Right hindlimb (tissue), 1 donor: Measurements from ENCODE around the gene HPCAL4.

Experiments used
- DNase-seq: peaks from one replicate; pipeline ENCODE4 v3.0.0-alpha.2; 2018

Gene HPCAL4

DNA sequence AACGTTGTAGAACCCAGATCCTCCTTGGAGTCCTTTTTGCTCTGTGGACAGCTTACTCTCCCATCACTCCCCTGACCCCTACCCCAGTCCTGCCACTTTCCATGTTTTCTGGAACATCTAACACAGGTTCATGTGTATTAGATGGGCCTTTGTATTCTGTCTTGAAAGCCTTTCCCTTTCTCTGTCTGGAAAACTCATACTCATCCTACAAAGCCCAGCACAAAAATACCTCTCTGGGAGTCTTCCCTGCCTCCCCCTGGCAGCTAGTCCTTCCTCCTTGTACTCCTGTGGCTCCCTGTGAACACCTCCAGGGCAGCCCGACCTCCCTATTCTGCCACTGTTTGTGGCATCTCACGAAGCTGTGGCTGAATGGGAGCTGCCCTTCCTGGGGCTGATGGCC is 44.0 kb downstream of the HPCAL4 start:
- DNase-seq = no peak

DNA sequence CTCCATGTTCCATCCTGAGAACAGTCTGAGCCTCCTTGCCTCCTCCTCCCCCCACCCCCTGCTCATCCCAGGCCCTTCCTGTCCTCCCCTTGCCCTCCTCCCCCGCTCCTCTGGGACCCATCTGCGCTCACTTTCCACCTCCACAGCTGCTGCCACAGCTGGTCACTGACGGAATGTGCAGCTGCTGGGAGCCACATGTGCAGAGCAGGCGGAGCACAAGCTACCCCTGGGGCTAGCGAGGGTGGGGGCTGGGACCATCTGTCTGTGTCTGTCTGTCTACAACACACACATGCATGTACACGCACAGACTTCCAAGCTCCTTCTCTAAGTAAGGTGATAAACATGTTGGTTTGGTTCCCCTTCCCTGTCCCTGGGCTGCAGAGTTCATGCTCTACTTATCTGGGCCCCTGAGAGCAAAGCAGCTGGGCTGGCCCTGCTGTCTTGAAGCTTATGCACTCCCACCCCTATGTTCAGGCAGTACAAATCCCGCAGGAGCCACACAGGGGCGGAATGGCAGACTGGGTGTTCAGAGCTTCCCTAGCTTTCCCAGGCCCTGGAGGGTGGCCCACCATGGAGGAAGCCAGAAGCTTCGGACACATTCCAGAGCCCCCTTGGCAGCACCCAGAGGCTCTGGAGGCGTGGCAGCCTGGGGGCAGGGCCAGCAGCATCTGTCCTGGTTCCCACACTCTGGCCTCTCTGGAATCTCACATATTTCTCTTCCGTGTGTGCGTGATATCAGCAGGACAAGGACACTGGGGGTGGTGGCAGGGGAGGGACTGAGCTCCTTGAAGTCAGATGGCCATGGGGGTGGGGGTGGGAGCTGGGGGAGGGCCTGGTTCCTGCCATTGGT is 44.8 kb downstream of the HPCAL4 start:
- peak; percentile 95 for DNase-seq

DNA sequence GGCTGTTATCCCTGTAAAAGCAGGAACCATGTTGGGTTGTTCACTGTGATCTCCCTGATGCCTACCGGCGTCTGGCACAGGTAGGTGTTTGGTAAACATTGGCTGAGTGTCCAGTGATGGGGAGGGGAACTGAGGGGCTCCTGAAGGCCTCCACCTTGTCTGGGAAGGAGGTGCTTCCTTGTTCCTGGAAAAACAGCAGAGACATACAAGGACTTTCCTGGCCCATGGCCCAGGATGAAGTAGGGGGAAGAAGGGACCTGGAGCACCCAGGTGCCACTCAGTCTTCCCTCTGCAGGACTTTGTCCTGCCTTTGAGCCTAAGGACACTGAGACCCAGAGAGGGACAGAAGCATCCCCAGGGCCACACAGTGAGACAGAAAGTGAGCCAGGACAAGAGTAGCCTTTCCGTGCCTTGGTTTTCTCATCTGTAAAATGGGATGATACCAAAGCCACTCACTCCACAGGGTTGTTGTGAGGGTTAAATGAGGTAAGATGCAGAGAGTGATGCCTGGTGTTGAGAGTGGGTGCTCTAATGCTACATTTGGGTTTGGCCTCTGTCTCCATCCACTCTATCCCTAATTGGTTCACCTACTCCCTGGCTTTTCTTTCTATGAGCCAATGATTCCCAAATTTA is 45.7 kb downstream of the HPCAL4 start:
- DNase-seq = no peak

DNA sequence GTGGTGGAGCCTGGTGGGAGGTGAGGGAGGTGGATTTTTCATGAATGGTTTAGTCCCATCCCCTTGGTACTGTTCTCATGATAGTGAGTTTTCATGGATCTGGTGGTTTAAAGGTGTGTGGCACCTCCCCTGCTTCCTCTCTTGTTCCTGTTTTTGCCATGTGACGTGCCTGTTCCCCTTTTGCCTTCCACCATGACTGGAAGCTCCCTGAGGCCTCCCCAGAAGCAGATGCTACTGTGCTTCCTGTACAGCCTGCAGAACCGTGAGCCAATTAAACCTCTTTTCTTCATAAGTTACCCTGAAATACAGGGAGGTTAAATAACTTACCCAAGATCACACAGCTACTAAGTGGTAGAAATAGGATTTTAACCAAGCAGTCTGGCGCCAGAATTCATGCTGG is 47.5 kb downstream of the HPCAL4 start:
- DNase-seq = no peak

DNA sequence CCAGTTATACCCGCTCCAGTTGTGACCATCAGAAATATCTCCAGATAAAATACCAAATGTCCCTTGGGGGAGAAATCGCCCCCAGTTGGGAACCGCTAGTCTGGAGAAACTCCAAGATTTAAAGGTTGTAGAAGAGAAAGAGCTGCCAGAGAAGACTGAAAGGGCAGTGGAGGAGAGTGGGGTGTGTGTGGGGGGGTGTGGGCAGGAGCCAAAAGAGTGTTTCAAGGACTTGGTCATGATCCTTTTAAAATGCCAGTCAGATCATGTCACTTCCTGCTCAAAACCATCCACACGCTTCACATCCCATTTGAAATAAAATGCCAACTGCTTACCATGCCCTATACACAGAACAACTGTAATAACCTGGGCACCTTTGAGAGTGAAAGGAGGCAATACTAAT is 48.4 kb downstream of the HPCAL4 start:
- DNase-seq = no peak

DNA sequence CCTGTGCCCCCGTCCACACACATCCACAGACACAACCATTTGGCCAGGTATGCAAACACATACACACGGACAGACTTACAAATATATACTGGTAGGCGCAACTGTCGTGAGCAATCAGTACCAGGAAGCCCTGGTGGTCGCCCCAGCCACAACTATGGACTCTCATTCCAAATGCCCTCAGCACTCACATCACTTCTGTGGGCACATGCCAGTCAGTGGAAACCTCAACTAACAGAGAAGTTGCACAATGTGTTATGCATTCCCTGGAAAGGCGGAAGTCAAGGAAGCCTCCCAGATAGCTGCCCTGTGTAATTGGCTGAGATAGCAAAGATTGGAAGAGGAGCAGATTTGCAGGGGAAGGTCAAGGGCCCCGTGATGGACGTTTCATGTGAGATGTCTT is 50.4 kb downstream of the HPCAL4 start:
- no peak for DNase-seq

DNA sequence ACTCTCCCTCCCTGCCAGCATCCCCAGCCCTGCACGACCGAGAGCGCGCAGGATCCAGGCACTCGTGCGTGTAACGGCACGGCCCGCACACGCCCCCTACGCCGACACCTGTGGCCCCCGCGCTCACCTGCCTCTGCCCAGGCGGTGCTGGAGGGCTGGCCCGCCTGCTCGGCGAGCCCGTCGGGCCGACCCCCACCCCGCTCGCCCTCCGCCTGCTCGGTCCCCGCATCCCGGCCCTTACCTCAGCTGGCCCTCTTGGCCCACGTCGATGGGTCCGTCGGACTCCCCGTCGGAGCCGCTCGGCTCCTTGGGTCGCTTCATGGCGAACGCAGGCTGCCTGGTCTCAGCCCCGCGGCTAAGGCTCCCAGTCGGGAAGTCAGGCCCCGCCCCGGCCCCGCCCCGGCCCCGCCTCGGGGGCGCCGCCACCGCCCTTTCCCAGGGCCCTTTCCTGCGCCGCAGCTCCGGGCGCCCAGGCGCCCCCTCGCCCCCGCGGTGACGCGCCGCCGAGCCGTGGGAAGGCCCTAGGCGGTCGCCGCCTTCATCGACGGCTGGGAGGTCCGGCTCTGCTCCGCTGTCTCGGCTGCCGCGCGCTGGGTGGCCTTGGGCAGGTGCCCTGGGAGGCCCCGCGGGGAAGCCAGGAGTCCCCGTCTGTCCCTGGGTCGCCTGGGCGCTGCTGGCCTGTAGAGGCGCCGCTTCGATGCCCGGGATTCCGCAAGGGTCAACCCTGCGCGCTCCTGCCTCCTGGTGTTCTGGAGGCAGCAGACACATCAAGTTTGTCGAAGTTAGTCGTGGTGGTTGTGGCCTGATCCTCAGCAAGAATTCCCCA is 51.7 kb downstream of the HPCAL4 start, which contains the start of gene HEYL:
HEYL (minus strand) TSS at position 339 of the 826 bp plus-strand sequence; CDS start at position 321, 18 bp downstream.
- peak; percentile 82 for DNase-seq

DNA sequence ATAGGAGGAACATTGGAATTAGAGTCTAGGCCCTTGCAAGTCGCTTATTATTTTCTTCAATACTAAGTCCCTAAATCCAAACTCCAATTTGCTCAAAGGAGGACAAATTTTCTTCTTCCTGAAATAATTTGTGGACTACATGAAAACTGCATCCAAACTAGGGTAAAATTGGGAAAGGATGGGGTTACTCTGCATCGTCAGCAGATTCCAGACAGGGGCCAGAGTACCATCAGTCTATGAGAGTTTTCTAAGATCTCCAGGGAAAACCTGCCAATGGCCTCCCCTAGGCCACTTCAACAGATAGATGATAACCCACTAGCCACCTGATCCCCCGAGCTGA is 52.3 kb downstream of the HPCAL4 start:
- DNase-seq = no peak

DNA sequence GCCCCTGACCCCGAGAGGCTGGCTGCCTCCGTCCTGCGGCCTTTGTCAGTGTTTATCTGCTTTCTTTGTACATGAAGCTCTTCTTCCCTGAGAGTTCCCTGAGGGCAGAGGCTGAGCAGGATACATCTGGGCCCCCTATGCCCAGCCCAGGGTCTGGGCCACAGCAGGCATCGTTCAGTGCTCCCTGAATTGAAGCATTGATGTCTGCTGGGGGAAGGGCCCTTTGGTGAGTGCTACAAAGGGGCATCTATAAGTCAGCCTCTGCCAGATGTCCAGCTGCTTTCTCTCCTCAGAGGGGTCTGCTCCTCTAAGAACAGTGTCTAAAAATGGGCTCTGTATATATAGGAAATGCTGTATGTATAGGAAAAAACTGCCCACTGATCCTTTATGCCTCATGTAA is 53.9 kb downstream of the HPCAL4 start:
- no peak for DNase-seq

DNA sequence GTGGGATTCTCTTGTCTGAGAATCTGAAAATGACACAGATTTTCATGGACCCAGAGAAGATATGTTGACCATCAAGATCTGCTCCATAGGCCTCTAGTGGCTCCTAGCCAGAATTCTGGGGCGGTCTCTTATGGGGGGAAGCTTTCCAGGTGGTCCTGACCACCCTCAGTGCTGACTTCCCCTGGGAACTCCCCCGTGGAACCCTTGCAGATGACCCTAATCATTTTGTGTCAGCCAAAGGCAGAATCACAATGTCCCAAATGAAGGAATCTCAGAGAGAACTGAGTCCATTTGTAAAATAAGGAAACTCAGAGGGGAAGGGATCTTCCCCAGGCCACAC is 55.4 kb downstream of the HPCAL4 start:
- no peak for DNase-seq

DNA sequence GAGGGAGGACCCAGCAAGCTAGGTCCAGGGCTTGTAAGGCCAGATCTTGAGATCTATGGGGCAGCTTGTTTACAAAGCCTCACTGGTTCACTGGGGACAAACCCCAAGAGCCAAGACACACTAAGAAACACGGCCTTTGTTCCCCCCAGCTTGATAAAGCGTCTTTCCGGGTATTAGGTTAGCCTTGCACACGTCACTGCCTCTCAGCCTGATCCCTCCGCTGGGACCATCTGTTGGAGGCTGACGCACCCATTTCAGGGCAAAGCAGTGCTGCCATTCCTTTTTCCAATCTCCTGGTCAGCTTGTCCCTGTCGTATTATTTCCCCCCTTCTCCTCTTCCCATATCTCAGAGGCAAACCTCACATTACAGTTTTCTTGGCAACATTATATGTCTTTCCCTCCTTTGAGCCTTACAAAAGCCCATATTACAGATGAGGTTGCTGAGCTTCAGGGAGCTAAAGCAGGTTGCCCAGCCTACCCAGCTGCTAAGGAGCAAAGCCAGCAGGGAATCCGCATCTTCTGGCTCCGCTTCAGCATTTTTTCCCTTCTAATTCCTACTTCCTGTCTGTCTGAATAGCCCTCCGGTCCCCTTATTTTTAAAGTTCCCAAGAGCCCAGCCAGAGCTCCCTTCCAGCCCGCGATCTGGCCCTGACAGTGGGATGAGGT is 55.9 kb downstream of the HPCAL4 start:
- DNase-seq = no peak

DNA sequence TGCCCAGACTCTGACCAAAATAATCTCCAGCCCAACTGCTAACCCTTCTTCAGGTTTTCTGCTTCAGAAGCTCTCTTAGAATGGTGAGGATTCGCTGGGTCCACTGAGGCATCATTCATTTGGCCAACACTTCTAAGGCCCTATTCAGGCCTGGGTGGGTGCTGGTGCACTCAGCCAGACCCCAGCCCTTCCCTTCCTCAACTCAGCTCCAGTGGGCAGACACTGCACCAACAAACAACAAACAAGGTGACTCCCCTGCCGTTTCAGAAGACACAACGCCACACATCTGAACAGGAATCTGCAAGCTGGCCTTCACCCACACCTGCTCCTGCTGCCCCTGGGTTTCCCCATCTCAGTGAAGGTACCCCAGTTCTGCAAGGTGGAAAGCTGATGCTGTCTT is 57.8 kb downstream of the HPCAL4 start:
- DNase-seq = no peak

DNA sequence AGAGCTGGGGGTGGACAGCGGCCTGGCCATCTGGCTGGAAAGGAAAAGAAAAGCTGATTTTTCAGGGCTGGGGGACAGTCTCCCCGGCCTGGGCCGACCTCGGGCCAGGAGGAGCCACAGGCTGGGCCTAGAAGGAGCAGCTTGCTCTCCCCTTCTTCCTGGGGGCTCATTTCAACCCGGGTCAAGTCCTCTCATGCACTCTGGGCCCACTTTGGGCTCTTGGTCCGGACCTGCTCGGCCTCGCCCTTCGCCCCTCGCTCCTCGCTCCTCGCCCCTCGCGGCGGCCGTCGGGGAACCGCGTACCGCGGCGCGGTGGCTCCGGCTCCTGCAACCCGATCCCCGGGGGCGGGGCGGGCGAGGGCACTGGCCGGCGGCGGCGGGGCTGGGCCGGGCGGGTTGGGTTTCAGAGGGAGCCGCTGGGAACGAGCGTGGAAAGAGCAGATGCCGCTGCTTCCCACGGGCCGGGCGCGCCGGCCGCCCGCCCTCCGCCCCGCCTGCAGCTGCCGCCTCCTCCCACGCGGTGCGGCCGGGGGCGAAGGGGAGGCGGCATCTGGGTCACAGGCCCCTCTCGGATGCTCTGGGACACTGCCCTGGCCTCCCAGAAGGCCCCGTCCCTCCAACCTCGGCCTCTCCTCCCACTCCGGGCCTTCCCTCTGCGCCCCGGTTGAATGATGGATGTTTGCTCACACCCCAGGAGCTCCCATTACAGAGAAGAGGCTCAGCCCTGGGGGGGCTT is 58.4 kb downstream of the HPCAL4 start:
- peak; percentile 86 for DNase-seq

DNA sequence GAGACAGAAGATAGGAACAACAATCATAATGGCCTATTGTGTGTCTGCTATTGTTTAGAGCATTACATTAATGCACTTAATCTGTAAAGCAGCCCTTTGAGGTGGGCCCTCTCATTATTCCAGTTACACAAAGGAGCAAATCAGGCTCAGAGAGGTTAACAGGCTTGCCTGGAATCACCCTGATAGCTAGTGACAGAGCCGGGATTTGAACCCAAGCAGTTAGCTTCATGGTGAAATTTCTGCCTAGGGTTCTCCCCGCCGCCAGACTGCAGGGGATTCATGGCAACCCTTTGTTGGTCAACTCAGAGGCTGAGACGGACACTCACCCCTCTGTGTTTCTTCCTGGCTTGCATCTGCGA is 58.9 kb downstream of the HPCAL4 start:
- DNase-seq = no peak

DNA sequence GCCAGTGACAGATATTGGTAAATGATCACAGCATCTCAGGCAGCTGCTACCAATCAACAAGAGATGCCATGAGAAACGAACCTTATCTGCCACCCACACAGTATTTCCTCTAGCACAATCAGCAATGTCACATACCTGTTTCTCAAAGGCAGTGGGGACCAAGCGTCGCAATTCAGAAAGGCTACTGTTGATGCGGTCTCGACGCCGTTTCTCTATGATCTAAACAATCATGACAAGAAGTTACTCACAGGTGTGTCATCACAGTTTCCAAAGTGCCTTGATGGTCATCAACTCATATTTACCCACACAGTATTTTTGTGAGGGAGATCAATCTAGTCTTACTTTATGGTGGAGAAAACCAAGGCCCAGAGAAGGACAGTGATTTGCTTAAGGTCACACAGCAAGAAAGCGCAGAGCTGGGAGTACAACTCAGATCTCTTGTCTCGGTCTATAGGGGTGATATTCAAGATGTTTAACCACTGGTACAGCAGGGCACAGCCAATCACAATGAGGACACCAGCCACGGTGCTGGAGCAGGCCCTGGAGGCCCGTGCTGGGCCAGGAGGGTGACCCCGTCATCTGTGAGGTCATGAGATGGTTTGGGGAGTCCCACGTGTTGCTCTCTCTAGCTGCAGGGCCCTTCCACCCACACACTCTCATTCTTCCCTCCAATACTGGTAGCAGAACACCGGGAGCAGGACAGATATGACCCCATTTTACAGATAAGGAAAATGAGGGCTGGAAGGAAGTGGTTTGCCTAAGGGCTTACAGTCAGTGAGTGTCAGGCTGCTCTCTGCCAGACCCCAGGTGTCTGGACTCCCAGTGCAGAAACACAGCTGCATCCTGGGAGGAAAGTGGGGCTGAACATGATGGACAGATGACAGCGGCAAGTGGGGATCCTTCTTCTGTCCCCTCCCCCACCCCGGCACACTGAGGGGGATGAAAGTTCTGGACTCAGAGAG is 59.6 kb downstream of the HPCAL4 start:
- no peak for DNase-seq

DNA sequence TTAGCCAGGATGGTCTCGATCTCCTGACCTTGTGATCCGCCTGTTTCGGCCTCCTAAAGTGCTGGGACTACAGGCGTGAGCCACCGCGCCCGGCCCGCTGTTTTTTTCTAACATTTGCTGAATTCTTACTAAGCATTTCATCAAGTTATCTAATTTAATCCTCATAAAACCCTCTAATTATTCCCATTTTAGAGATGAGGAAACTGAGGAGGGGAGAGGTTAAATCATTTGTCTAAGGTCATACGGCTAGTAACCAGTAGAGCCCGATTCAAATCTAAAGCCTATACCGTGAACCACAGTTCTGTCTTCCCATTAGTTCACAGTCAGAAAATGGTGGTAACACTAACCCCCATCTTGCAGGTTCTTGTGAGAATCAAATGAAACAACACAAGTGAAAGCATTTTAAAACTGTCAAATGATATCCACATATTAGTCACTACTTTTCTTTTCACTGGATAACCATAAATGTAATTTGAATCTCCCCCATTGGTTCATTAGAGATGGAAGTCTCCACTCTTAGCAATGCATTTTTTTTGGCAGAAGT is 62.4 kb downstream of the HPCAL4 start:
- no peak for DNase-seq
